Measurements from ENCODE around the gene ZNF385D.
"Not testable (repeated sequence)": the region's sequence is repeated elsewhere in the genome, so short reads cannot be mapped to it uniquely, and the experiment has no call there.

The ZNF385D gene

DNA sequence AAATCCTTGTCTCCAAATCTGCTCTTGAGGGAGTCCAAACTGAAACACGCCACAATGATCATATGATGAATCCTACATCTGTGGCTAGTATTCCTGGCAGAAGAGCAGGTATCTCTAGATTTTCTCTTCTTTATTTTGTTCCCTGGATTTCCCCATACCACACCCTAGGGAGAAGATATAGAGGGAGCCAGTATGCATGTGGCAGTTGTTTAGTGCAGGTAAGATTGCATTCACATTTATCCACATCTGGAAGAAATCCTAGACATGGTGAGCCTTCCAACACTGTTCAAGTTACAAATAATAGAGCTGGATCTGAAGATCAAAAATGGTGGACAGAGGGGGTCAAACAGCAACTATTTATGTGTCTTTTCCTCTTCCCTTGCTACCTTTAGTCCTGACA lies 316.7 kb downstream of the ZNF385D start:
- no peak for DNase-seq

DNA sequence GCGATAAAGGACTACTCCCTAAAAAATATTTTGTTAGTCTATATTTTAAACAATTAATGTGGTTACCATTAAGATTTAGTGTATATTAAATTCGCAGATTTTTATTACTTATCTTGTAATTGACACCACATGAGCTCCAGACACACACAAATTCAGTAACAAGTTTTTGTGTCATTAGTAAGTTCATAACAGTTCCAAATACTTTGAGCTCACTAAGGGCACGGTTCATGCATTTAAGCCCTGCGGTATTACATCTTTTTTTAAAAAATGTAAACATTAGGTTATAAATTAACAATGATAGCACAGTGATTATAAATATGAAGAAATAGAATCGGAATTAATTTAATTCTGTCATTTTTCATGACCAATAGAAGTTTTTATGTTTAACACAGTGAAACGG lies 317.3 kb downstream of the ZNF385D start:
- DNase-seq = no peak

DNA sequence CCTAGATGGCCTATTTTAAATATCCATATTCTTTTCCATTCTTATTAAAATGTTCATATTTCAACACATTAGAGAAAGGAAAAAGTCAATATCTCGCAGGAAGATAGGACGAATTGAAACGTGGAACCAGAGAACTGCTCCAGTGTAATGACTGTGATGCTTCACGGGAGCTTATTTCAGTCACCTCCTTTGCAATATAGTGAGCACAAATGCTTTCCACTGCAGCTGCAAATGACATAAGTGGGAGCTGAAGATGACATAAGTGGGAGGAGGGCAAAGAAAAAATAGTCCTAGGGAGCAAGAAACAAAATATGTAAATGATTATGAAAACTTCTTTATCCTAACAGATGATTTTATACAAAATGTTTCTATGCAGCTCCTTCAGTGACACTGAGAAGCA lies 324.1 kb downstream of the ZNF385D start:
- no peak for DNase-seq

DNA sequence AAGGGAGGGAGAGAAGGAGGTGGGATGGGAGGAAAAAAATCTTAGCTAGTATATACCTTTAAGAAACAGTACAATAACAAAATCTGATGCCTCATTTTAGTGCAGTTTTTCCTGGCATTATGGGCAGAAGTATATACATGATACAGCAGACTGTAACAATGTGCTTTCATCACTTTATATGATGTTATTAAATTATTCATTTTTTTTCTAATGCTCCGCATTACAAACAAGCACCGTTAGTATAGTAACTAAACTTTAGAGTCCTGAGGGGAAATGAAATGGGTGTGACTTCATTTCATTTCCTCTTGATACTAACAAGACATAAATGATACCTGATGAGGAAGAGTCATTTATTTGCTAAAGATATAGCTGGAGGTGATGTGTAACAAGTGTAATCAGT lies 325.3 kb downstream of the ZNF385D start:
- DNase-seq = no peak

DNA sequence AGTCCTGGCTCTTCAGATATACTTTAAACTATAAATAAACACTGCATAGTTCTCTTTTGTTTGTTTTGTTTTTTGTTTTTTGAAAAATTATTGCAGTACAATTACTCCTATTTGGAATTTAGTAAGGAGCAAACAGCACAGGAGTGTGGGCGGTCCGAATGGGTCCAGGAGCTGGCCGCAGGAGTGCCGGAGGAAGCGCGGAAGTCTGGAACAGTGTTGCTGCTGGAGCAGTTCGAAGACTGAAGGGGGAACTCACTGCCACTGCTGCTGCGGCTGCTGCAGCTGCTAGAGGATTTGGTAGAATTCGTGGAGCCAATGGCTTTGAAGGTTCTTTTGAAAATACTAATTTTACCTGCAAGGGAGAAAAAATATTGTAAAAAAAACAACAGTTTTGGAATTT lies 329.9 kb downstream of the ZNF385D start:
- DNase-seq = no peak

DNA sequence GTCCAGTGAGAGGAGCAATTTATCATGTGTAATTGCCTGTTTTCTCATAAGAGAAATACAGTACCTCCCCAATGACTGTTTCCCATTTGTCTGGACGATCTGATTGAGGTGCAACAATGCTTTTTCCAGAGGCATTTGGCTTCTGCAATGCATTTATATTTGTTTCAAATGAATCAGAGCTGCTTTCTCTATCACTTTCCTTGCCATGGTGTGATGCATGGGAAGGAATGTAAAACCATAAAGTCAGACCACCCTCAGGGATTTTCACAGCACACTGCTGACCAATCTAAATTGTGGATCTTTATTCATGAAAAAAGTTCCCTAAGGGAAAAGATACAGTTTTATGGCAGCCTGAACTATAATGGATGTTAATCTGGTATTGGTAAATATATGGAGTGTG lies 333.0 kb downstream of the ZNF385D start:
- DNase-seq = no peak

DNA sequence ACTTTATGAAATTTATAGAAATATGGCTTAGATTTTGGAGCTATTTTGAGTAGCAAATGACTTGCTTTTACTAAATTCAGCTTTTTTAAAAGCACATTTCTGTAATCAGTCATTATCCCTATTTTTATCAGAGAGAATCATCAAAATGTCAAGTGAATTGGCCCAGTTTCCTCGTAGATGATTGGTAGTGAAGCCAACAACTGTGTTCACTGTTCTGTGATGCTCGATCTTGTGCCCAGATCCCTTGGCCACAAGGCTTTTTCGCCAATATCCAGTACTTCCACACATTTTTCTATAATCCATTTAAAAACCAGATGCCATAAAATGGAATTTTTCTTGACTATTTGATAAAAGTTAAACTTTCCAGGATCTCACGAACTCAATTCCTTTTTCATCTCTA lies 336.5 kb downstream of the ZNF385D start:
- no peak for DNase-seq

DNA sequence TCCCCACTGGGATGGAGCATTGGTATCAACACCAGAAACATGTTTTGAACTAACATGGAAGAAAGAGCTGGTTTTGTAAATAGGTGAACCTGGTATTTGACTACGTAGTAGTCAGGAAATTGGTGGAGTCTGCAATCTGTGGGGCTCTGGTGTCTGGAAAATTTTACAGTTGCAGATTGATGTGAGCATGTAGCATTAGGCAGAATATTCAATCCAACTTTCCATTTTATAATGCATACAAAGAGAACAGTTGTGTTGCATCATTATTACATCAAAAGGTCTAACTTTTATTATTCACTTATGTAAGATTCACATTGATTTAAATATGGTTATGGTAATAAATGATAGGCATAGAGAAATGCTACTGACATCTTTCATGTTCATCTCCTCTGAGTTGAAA lies 340.0 kb downstream of the ZNF385D start:
- DNase-seq = no peak

DNA sequence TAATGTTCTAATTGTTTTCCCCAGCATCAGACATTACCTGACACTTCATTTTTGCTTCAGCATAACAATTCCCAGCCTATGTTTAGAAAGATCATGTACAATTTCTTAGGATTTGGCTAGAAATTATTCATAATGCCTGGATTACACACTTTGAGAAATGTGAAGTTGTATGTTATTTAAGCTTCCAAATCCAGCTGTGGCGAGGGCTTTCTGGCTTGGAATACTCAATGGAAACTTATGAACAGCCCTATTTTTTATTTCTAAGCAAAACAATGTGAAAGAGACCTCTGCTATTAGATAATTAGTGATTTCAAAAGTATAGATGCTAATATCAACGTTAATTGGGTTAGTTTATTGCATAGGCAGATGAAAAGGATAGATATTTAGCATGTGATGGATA lies 341.6 kb downstream of the ZNF385D start:
- DNase-seq = no peak

DNA sequence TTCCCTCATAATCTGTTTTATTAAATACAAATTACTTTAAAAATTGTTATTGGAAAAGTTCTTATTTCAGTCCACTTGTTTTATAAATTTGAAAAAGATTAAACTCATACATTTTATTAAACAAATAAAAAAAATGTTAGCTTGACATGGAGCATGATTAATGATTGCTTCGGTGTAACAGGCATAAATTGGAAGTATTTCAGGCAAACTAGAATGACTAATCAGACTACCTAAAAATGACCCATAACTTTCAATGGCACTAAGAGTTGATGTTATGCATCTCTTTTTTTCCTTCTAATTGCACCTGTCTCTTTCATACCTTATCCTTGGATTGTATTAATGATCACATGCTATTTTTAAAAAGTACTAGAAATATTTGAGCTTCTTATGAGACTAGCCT lies 343.3 kb downstream of the ZNF385D start:
- no peak for DNase-seq

DNA sequence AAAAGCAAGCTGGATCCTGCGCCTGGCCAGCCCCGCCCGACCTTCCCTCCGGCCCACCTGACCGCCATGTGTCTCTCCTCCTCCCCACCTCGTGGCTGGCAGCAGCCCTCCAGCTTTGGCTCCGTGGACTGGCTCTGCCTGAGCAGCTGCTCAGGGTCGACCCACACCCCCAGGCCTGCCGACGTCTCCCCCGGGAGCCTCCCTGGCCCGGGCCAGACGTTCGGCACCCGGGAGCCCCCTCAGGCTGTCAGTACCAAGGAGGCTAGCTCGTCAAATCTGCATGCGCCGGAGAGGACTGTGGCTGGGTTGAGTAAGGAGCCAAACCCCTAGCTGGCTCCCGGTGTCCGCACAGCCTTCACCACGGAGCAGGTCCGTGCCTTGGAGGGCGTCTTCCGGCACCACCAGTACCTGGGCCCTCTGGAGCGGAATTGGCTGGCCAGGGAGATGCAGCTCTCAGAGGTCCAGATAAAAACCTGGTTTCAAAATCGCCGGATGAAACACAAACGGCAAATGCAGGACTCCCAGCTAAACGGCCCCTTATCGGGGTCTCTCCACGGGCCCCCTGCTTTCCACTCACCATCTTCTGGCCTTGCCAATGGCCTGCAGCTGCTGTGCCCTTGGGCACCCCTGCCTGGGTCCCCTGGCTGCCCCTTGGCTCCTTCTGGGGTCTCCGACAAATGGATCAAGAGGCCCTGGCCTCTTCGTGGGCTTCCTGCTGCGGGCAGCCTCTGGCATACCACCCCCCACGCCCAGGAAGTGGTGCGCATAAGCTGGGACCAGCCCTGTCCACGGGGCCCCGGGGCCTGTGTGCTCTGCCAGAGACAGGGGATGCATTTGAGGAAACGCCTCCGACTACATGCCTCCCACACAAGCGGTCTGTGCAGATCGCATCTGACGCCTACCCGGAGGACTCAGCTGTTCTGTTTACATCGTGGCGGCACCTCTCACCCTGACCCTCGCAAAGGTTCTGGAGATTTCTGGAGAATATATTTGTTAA lies 345.0 kb downstream of the ZNF385D start:
- DNase-seq = no peak

DNA sequence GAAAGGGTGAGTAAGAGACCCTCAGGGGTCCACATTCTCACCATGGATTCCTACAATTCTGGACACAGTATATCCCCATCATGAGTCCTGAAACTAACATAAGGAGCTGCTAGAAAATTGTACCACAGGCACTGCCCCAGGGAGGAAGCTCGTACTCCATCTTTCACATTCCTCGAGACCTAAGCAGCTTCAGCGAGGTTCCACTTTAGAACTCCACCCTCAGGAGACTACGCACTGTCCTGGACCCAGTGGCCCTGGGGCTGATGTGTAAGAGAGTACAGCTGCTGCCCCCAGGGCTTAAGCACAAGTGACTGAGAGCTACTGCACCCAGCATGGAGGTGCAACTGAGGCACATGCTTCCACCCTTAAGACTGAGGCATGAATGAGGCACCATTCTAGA lies 352.5 kb downstream of the ZNF385D start:
- no peak for DNase-seq

DNA sequence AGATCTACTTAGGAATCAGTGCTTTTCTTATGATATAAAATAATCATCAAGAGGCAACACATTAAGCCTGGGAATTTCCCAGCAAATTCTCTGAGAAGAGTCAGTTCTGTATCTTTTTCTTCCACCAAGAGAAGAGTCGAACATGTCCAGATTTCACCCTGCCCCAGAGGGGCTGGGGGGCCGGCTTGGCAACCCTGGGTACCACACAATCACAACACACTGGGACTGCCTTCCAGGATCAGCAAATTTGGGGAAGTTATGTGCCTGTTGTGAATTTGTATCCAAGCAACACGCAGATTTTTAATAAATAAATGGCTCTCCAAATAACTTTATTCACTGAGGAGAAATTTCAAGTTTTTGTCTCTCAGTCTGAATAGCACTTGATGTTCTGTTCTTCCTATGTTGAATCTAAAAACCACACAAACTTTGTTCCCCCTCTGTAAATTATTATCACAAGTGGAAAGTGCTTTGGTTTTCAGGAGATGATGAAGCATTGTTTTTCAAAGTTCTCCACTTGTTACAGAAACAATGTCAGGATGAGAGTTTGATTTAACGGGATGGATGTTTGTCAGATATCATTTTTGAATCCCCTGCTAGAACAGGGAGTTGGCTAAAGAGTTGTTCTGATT lies 357.2 kb downstream of the ZNF385D start:
- DNase-seq = no peak

DNA sequence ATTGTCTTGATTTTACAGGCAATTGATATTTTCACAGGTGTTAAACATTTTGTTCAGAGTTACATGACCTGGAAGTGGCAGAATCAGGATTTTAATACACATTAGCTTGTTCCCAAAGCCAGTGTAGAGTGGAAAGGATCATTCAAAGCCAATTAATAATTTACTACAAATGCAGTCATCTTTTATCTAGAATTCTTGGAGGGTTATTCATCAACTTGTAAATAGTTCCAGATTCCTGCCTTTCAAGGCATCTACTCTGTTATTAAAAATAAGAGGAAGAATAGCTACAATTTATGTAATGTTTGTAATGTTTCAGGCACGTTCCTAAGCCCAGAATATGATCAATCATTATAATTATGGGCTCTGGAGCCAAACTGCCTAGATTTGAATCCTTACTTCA lies 358.5 kb downstream of the ZNF385D start:
- DNase-seq = no peak

DNA sequence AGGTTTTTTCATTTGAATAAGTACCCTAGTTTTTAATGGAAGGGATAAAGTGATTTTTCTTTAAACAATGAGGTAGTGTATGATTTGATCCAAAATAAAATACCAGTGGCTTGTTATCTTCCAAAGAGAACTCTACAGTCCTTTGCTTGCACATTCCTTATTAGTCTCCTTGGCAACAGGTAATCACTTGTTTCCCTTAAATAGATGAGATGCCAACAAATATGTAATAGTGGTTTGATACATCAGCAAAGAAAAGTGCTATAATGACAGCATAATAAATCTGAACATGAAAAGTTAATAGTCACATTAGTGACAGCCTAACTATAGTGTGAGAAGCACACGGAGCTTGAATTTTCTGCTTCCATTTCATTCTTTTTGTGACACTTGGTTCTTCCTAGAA lies 360.2 kb downstream of the ZNF385D start:
- DNase-seq = no peak

DNA sequence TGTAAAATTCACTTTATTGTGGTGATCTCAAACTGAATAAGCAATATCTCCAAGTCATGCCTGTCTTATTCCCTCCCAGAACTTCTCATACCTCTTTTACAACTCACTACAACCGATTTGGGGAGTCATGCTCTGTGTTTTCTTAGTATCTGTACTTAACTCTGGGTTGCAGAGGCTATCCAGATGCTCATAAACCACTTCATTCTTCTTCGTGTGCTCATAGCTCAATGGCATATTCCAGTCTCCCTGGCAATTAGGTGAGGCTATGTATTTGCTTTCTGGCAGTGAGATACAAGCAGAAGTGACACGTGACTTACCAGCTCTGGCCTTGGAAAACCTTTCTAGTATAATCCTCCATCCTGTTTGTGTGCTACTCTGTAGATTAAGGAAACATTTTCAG lies 360.9 kb downstream of the ZNF385D start:
- DNase-seq = no peak

DNA sequence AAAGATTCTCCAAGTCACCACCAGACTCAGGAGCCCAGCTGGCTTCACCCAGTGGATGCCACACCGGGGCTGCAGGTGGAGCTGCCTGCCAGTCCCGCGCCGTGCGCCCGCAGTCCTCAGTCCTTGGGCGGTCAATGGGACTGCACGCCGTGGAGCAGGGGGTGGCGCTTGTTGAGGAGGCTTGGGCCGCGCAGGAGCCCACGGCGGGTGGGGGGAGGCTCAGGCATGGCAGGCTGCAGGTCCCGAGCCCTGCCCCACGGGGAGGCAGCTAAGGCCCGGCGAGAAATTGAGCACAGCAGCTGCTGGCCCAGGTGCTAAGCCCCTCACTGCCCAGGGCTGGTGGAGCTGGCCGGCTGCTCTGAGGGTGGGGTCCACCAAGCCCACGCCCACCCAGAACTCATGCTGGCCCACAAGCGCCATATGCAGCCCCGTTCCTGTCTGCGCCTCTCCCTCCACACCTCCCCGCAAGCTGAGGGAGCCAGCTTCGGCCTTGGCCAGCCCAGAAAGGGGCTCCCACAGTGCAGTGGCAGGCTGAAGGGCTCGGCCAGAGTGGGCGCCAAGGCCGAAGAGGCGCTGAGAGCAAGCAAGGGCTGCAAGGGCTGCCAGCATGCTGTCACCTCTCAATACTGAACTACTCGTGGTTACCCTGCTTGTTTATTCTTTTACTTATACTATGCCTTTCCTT lies 363.7 kb downstream of the ZNF385D start:
- not testable (repeated sequence) for DNase-seq

DNA sequence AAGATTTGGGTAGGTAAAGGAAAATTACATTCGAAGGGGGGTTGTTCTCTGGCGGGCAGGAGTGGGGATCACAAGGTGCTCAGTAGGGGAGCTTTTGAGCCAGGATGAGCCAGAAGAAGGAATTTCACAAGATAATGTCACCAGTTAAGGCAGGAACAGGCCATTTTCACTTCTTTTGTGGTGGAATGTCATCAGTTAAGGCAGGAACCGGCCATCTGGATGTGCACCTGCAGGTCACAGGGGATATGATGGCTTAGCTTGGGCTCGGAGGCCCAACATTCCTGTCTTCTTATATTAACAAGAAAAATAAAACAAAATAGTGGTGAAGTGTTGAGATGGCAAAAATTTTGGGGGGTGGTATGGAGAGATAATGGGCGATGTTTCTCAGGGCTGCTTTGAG lies 373.0 kb downstream of the ZNF385D start:
- DNase-seq = not testable (repeated sequence)

DNA sequence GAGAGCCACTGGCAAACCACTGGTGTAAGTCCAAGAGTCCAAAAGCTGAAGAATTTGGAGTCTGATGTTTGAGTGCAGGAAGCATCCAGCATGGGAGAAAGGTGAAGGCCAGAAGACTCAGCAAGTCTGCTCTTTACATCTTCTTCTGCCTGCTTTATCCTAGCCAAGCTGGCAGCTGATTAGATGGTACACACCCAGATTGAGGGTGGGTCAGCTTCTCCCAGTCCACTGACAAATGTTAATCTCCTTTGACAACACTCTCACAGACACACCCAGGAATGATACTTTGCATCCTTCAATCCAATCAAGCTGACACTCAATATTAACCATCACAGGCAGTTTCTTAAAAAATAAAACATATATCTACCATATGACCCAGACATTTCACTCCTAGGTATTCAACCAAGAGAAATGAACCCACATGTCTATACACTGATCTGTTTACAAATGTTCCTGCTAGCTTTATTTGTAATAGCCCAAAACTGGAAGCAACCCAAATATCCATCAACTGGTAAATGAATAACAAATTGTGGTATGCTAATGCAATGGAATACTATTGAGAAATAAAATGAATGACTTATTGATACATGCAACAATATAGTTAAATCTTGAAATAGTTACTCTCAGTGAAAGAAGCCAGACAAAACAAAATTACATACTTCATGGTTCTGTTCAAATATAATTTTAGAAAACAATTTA lies 373.8 kb downstream of the ZNF385D start:
- DNase-seq = no peak

DNA sequence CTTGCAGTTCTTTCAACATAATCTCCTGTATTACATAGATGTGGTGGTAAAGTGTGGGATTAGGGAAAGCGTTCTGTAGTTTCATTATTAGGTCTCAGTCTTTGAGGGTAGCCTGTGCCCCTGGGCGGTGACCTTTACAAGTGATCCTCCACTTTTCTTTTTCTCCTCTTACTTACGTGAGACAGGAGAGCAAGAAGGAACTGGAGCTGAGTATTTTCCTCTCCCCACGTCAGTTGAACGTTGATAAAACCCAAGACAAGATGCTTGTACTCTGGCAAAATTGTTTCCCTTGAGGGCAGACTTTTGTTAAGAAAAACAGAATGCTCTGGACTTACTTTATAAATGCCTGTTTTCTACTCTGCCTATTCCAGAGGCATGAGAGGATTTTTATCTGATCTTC lies 378.7 kb downstream of the ZNF385D start:
- no peak for DNase-seq
